ENCODE results near the gene NSUN6.

The NSUN6 gene

GRCh38 chr10:18498998-18499397, 152.4 kb downstream of the NSUN6 start:
- DNase-seq (ENCODE audit: low spot score), result no peak

- DNase-seq (ENCODE audit: low spot score), result no peak
These were observed 153.5 kb downstream of the NSUN6 start for GRCh38 chr10:18497806-18498369.

All from CD4-positive, alpha-beta T cell treated with Interleukin-6 at 100 ng/mL for 8 hours (primary cell).